BLaER1 (cell line): ENCODE measurements around the gene UGT1A8.

Experiments
- H3K27ac ChIP-seq: shearing (Covaris generic); formaldehyde crosslinking; 2 replicates; pipeline ENCODE4 v1.8.1; 2022
- H3K27me3 ChIP-seq: shearing (Covaris generic); formaldehyde crosslinking; 2 replicates; pipeline ENCODE4 v1.8.1; 2022
- H3K36me3 ChIP-seq: shearing (Covaris generic); formaldehyde crosslinking; 2 replicates; pipeline ENCODE4 v1.8.1; 2022
- H3K4me1 ChIP-seq: shearing (Covaris generic); formaldehyde crosslinking; 2 replicates; pipeline ENCODE4 v1.8.1; 2022
- H3K4me2 ChIP-seq: shearing (Covaris generic); formaldehyde crosslinking; 2 replicates; pipeline ENCODE4 v1.8.1; 2022
- H3K4me3 ChIP-seq: shearing (Covaris generic); formaldehyde crosslinking; 2 replicates; pipeline ENCODE4 v1.8.1; 2022
- H3K9ac ChIP-seq: shearing (Covaris generic); formaldehyde crosslinking; 2 replicates; pipeline ENCODE4 v1.8.1; 2022
- H3K9me3 ChIP-seq: shearing (Covaris generic); formaldehyde crosslinking; 2 replicates; pipeline ENCODE4 v1.8.1; 2022
- H4K20me1 ChIP-seq: shearing (Covaris generic); formaldehyde crosslinking; 2 replicates; pipeline ENCODE4 v1.8.1; 2022
- Cebpa-rat ChIP-seq: shearing (Covaris generic); IDR thresholded peaks from 2 replicates; pipeline ENCODE4 v1.8.1; 2022

The UGT1A8 gene

DNA sequence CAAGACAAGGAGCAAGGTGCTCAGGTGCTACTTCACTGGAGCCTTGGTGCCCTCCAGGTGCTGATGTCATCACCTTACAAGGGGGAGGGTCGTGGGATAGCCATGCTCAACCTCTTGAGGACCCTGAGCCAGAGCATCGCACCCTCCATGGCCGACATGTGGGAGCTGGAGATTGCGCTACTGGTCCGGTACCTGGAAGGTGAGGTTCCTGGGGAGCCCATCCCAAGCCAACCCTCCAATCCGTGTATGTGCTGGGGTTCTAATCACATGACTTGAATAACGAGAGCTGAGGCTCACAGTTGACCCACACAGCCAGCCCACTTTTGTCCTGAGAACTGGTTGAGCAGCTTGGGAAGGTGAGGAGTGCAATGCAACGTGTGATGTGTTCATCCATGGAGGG, 186.6 kb downstream of the UGT1A8 start:
- no peak overlapping the region for H3K27ac ChIP-seq

DNA sequence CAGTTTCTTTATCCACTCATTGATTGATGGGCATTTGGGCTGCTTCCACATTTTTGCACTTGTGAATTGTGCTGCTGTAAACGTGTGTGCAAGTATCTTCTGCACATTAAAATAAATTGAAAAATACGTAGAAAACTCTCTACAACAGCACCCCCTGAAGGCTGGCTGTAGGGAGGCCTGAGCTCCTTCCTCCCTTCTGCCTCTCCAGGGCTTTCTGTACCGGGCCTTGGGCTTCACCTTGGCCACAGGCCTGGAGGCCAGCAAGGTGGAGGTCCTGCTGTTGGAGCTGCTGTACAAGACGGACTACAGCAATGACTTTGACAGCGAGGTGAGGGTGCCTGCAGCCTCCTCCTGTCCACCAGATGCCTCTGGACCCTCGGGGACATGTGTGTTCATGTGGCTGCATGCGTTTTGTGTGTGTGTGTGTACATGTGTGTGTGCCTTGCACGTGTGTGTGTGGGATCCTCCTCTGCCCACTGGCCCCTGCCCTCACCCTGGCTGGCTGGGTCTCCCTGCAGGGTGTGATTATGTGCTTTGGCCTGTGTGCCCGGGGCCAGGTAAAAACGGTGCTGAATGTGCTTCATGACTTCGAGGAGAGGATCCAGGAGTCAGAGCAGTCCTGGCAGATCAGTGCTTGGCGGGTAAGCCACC, 189.9 kb downstream of the UGT1A8 start:
- no peak overlapping the region for H3K27ac ChIP-seq
- H3K27me3 ChIP-seq, result no peaks in the 10 kb centered on the region
- H3K9me3 ChIP-seq, result no peaks in the 10 kb centered on the region
- H3K9ac ChIP-seq, result no peak overlapping the region
- no peak for TF ChIP-seq Cebpa-rat
- H3K4me2 ChIP-seq, result no peak overlapping the region
- no peak overlapping the region for H3K4me3 ChIP-seq
- no peaks in the 10 kb centered on the region for H4K20me1 ChIP-seq
- H3K4me1 ChIP-seq, result no peaks in the 10 kb centered on the region
- no peaks in the 10 kb centered on the region for H3K36me3 ChIP-seq

More for the DNA sequence above, 186.6 kb downstream of the UGT1A8 start:
- no peaks in the 10 kb centered on the region for H4K20me1 ChIP-seq
- H3K27me3 ChIP-seq, result no peaks in the 10 kb centered on the region
- H3K4me2 ChIP-seq, result no peak overlapping the region
- H3K9me3 ChIP-seq, result no peaks in the 10 kb centered on the region
- no peak for TF ChIP-seq Cebpa-rat
- H3K9ac ChIP-seq, result no peak overlapping the region
- H3K4me3 ChIP-seq, result no peak overlapping the region
- H3K4me1 ChIP-seq, result peaks cover 9% of the 10 kb centered on the region
- H3K36me3 ChIP-seq, result no peaks in the 10 kb centered on the region

DNA sequence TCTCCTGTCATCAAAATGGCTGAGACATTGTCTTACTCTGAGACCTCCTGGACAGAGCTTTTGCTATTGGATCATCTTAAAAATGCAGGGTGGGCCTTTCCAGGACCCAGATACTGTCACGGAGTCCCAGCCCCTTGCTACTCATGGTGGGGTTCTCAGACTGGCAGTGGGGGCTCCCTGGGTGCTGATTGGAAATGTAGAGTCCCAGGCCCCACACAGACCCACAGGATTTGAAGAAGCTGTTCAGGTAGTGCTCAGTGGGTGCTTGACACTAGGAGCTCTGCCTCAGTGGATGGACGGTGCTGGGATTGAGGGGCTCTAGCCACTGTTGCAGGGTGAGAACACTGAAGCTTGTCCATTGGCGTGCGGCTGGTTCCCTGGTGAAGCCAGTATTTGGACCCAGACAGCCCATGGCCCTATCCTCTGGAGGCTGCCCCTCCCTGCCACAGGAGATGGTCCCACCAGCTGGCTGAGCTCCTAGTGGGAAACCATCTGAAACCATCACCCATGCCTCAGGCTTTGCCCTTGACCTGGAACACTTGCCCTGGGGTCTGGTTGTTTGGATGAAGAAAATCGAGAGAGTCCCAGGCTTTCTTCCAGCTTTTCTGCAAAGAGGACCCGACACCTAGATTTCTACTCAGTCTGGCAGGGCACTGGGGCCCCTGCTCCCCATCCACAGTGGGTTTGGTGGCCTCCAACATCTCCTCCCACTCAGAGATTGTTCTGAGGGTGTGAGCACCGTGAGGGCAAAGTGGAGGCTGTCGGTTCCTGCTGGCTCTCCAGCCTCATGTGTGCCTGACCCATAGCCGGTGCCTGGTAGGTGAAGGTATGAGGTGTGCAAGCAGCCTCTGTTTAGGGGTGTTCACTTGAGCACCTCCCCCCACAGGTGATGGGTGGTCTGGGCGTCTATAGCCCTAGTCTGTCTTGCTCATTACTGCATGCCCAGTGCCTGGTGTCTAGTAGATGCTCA, 190.8 kb downstream of the UGT1A8 start:
- TF ChIP-seq Cebpa-rat, result no peak
- H3K4me2 ChIP-seq, result no peak overlapping the region
- no peak overlapping the region for H3K9ac ChIP-seq
- no peaks in the 10 kb centered on the region for H4K20me1 ChIP-seq
- no peak overlapping the region for H3K4me3 ChIP-seq
- no peak overlapping the region for H3K27ac ChIP-seq
- H3K4me1 ChIP-seq, result no peaks in the 10 kb centered on the region
- H3K36me3 ChIP-seq, result no peaks in the 10 kb centered on the region
- no peaks in the 10 kb centered on the region for H3K27me3 ChIP-seq
- no peaks in the 10 kb centered on the region for H3K9me3 ChIP-seq

DNA sequence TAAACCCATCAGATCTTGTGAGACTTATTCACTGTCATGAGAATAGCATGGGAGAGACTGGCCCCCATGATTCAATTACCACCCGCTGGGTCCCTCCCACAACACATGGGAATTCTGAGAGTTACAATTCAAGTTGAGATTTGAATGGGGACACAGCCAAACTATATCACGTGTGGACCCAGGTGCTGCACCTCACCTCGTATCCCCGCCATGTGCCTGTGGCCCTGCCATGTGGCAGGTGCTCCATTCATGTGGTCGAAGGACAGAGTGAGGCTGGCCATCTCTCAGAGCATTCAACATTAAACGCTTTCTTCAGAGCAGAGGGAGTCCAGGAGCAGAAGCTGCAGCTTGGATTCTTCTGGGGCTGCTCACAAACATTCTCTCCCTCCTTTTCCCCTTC, 193.0 kb downstream of the UGT1A8 start:
- Histone ChIP-seq H3K9ac (no peak overlapping the region), H3K9me3 (no peaks in the 10 kb centered on the region), H3K27ac (no peak overlapping the region), H3K4me3 (no peak overlapping the region), H4K20me1 (no peaks in the 10 kb centered on the region), H3K4me2 (no peak overlapping the region), H3K4me1 (no peaks in the 10 kb centered on the region), H3K36me3 (no peaks in the 10 kb centered on the region), H3K27me3 (no peaks in the 10 kb centered on the region)
- no peak for TF ChIP-seq Cebpa-rat

DNA sequence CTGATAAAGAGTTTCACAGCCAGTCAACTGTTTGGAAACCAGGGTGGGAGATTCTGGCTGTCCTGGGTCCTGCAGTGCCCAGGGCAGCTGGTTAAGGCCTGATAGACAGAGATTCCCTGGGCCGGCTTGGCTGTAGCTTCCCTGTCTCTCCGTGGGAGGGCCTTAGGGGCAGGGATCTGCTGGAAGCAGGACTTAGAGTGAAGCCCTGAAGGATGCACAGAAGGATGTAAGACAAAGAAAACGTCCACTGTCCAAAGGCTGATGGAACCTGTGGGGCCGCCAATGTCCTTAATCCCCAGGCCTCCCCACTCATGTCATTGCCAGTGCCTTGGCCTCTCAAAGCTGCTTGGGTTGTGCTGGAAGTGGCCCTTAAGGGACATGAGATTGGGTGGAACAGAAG, 193.7 kb downstream of the UGT1A8 start:
- Histone ChIP-seq H3K27me3 (no peaks in the 10 kb centered on the region), H3K4me3 (no peak overlapping the region), H3K4me2 (no peak overlapping the region), H4K20me1 (no peaks in the 10 kb centered on the region), H3K27ac (no peak overlapping the region), H3K9me3 (no peaks in the 10 kb centered on the region), H3K4me1 (no peaks in the 10 kb centered on the region), H3K36me3 (no peaks in the 10 kb centered on the region), H3K9ac (no peak overlapping the region)
- no peak for TF ChIP-seq Cebpa-rat

DNA sequence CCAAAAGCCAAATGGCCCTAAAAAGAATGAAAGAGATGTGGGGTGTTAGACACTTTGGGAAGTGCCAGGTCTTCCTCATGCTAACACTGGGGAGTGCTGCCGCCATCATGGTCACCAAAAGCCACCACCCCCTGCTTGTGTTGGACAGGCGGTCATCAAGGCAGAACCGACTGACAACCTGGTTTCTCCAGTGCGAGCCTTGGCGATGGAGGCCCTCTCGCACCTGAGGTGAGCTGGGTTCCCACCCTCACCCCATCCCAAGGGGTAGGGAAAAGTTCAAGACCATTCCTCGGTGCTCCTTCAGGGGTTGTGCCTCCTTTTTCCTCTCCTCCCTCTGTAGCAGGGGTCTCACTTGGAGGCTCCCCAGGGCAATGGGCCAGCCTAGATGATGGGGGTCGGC, 194.3 kb downstream of the UGT1A8 start:
- no peak overlapping the region for H3K27ac ChIP-seq
- no peaks in the 10 kb centered on the region for H4K20me1 ChIP-seq
- H3K36me3 ChIP-seq, result no peaks in the 10 kb centered on the region
- no peaks in the 10 kb centered on the region for H3K27me3 ChIP-seq
- peaks cover 5% of the 10 kb centered on the region for H3K4me1 ChIP-seq
- H3K4me2 ChIP-seq, result no peak overlapping the region
- TF ChIP-seq Cebpa-rat, result no peak
- H3K4me3 ChIP-seq, result no peak overlapping the region
- H3K9me3 ChIP-seq, result no peaks in the 10 kb centered on the region
- H3K9ac ChIP-seq, result no peak overlapping the region

DNA sequence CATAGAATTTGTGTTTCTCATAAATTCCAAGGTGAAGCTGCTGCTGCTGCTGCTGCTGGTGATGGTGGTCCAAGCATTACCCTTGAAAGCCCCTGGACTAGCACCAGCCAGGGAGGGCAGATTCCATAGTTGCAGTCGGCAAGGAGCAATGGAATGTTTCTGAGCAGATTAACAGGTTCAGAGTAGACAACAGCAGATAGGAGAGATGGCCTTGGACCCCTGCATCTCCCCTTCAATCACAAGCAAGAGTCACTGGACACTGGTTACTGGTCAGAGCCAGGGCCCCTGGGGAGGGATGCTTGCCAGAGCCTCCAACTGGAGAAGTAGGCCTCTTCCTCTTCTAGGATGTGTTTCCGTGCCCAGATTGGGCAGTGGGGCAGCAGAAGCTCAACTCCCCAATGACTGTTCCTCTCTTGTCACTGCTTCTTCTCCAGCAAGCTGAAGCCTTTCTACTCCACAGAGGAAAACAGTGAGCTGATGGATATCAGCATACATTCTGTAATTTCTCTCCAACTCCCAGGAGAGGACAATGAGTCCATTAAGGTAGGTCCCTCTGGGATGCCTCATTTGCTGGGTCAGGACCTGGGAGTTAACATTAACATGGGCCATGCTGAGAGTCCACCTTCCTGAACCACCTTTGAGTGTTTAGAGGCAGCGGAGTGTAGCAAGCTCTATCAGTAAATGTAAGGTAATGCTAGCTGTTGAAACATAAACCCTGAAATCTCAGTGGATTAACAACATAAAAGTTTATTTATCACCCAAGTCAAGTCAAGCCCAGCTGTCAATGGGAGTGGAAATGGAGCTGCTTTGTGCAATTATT, 196.0 kb downstream of the UGT1A8 start:
- Histone ChIP-seq H3K27me3 (no peaks in the 10 kb centered on the region), H3K4me3 (no peak overlapping the region), H3K9me3 (no peaks in the 10 kb centered on the region), H3K4me1 (peaks cover 20% of the 10 kb centered on the region), H3K9ac (no peak overlapping the region), H3K36me3 (no peaks in the 10 kb centered on the region), H3K27ac (no peak overlapping the region), H3K4me2 (no peak overlapping the region), H4K20me1 (no peaks in the 10 kb centered on the region)
- no peak for TF ChIP-seq Cebpa-rat

DNA sequence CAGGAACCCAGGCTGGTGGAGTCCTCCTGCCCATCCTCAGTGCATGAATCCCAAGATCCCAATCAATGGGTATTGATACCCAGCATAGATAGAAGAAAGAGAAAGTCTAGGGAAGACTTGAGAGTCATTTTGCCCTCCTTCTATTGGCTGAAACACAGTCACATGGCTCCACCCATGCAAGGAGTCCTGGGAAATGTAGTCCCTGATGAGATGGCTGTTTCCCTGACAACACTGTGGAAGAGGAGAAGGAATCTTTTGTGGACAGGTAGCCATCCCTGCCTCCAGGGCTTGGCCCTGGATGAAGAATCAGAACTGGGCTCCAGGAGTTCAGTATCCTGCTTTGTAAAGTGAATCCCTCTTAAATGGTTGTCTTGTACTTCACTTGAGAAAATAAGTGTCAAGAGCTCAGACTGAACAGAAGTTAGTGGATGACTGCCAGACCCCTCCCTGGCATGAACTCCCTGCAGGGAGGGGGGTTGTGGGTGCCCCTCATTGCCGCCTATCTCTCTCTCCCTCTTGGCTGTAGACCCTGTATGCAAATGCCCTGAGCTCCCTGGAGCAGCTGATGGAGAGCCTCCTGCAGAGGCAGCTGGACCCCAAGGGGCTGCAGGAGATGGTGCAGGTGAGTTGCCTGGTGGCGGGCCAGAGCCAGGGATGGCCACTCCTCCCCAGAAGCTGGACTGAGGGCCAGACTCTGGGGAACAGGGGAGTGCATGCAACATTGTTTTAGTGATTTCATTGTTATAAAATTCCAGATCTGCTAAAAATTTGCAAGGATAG, 196.8 kb downstream of the UGT1A8 start:
- H4K20me1 ChIP-seq, result no peaks in the 10 kb centered on the region
- no peaks in the 10 kb centered on the region for H3K36me3 ChIP-seq
- H3K4me1 ChIP-seq, result peaks cover 20% of the 10 kb centered on the region
- H3K9me3 ChIP-seq, result no peaks in the 10 kb centered on the region
- TF ChIP-seq Cebpa-rat, result no peak
- H3K27me3 ChIP-seq, result no peaks in the 10 kb centered on the region
- H3K4me3 ChIP-seq, result no peak overlapping the region
- H3K9ac ChIP-seq, result no peak overlapping the region
- no peak overlapping the region for H3K4me2 ChIP-seq
- H3K27ac ChIP-seq, result no peak overlapping the region

DNA sequence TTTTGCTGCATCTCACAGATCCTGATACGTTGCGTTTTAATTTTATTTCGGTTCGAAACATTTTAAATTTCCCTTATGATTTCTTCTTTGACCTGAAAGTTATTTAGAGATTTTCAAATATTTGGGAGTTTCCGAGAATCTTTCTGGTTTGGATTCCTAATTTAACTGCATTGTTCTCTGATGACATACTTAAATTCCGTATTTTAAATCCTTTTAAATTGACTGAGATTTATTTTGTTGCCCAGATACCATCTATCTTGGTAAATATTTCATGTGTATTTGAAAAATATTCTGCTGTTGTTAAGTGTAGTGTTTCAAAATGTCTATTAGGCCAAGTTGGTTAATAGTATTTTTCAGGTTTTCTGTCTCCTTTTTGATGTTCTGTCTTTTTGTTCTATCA, 198.4 kb downstream of the UGT1A8 start:
- Histone ChIP-seq H3K4me2 (no peak overlapping the region), H3K27ac (no peak overlapping the region), H3K36me3 (no peaks in the 10 kb centered on the region), H4K20me1 (no peaks in the 10 kb centered on the region), H3K27me3 (no peaks in the 10 kb centered on the region), H3K9ac (no peak overlapping the region), H3K9me3 (no peaks in the 10 kb centered on the region), H3K4me1 (peaks cover 20% of the 10 kb centered on the region), H3K4me3 (no peak overlapping the region)
- no peak for TF ChIP-seq Cebpa-rat
